ENCODE results near the gene OSBPL10. TPM values are rescaled to one million over a fixed set of nuclear protein-coding genes. Genes with fewer than 3 reads are reported as not detected.

Gene OSBPL10
- total RNA-seq, 4 donors from 2014 or later = 7.9 to 25.5 (median 11.8) TPM

GRCh38 chr3:31960793-31961431 is 20.1 kb downstream of the OSBPL10 start:
- Histone ChIP-seq H3K36me3 (no peaks in the 10 kb centered on the region), H3K4me1 (peaks cover 4 to 35% (median 6%) of the 10 kb centered on the region in 3 donors), H3K4me3 (no peak overlapping the region), H3K9me3 (peaks cover 0 to 1% (median 0%) of the 10 kb centered on the region in 3 donors), H3K27ac (peak overlapping the region in 3 of 4 donors; percentile 66 to 75 (median 75)), H3K27me3 (no peaks in the 10 kb centered on the region)
- ATAC-seq = no peak
- TF ChIP-seq EP300 (IDR thresholded peaks at IDR 0.05) (no peak), POLR2AphosphoS5 (IDR thresholded peaks at IDR 0.05) (no peak), CTCF (IDR thresholded peaks at IDR 0.05) (no peak), POLR2A (IDR thresholded peaks at IDR 0.05) (no peak)
- 61 to 64% methylated on average over 2 to 3 of the region's 4 CpGs for WGBS, 2 donors (ENCODE audit: low coverage in 1 of 2)

- TF ChIP-seq POLR2A (IDR thresholded peaks at IDR 0.05) = no peak
- no peak for TF ChIP-seq POLR2AphosphoS5 (IDR thresholded peaks at IDR 0.05)
- TF ChIP-seq EP300 (IDR thresholded peaks at IDR 0.05) = no peak
- no peak for TF ChIP-seq CTCF (IDR thresholded peaks at IDR 0.05)
- H3K36me3 ChIP-seq = no peaks in the 10 kb centered on the region
- 10 to 19% methylated on average over 7 of the region's 7 CpGs for WGBS, 2 donors (ENCODE audit: low coverage in 1 of 2)
- H3K27ac ChIP-seq = peak overlapping the region; percentile 61 to 75 (median 70)
- no peak for ATAC-seq
- no peaks in the 10 kb centered on the region for H3K27me3 ChIP-seq
- peak overlapping the region; percentile 28 to 34 for H3K4me3 ChIP-seq
- peaks cover 4 to 35% (median 6%) of the 10 kb centered on the region in 3 donors for H3K4me1 ChIP-seq
- H3K9me3 ChIP-seq = peaks cover 0 to 9% (median 0%) of the 10 kb centered on the region in 3 donors
These were observed 20.9 kb downstream of the OSBPL10 start for GRCh38 chr3:31959951-31960792.

- no peaks in the 10 kb centered on the region for H3K27me3 ChIP-seq
- 56 to 61% methylated on average over 2 of the region's 2 CpGs for WGBS, 2 donors (ENCODE audit: low coverage in 1 of 2)
- H3K27ac ChIP-seq = peak overlapping the region in 3 of 4 donors; percentile 66 to 75 (median 75)
- peak overlapping the region in 1 of 2 donors; percentile 34 for H3K4me3 ChIP-seq
- no peaks in the 10 kb centered on the region for H3K36me3 ChIP-seq
- TF ChIP-seq POLR2A (IDR thresholded peaks at IDR 0.05) (no peak), CTCF (IDR thresholded peaks at IDR 0.05) (no peak), POLR2AphosphoS5 (IDR thresholded peaks at IDR 0.05) (no peak), EP300 (IDR thresholded peaks at IDR 0.05) (no peak)
- no peak for ATAC-seq
- peaks cover 4 to 35% (median 6%) of the 10 kb centered on the region in 3 donors for H3K4me1 ChIP-seq
- H3K9me3 ChIP-seq = peaks cover 0 to 10% (median 0%) of the 10 kb centered on the region in 3 donors
These were observed 21.8 kb downstream of the OSBPL10 start for GRCh38 chr3:31959251-31959650.

- H3K27ac ChIP-seq = peak overlapping the region in 3 of 4 donors; percentile 64 to 75 (median 66)
- 9 to 10% methylated on average over 1 to 3 of the region's 3 CpGs for WGBS, 2 donors (ENCODE audit: low coverage in 1 of 2)
- no peak for ATAC-seq
- H3K27me3 ChIP-seq = no peaks in the 10 kb centered on the region
- TF ChIP-seq EP300 (IDR thresholded peaks at IDR 0.05) = no peak
- TF ChIP-seq CTCF (IDR thresholded peaks at IDR 0.05) = no peak
- no peak for TF ChIP-seq POLR2AphosphoS5 (IDR thresholded peaks at IDR 0.05)
- TF ChIP-seq POLR2A (IDR thresholded peaks at IDR 0.05) = no peak
- peaks cover 4 to 35% (median 6%) of the 10 kb centered on the region in 3 donors for H3K4me1 ChIP-seq
- no peaks in the 10 kb centered on the region for H3K36me3 ChIP-seq
- no peak overlapping the region for H3K4me3 ChIP-seq
- peaks cover 0 to 10% (median 0%) of the 10 kb centered on the region in 3 donors for H3K9me3 ChIP-seq
These were observed 22.3 kb downstream of the OSBPL10 start for GRCh38 chr3:31958701-31959152.
